ENCODE data around the gene IFNA6.

Gene IFNA6

DNA sequence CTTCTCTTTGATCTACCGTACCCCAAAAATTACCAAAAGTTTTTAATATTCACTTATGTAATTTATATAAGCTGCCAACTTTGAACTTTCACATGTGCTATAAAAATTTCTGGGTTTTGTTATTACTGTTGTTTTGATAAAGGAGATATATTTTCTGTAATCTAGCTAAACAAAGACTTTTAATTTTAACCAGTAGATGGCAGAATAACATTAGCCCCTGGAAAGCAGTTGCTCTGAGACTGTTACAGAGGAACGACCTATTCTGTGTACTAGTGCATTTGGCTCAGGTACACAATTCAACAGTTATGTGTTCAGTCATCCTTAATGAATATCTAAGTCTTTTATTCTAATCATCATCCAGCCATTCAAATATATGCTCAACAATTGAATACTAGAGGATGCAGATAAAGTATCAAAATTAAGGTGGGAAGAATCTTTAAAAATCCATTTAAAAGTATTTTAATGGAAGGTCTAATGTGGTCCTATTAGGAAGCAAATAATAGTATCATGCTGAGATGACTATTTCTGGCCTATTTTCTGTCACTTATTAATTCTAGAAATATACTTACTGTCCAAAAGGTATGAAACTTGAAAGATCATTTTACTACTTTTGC lies 24.1 kb downstream of the IFNA6 start:
- DNase-seq: no peak

- DNase-seq: no peak
These were observed 26.6 kb downstream of the IFNA6 start for GRCh38 chr9:21324047-21324446.

- no peak for DNase-seq
These were observed 27.7 kb downstream of the IFNA6 start for GRCh38 chr9:21322911-21323461.

DNA sequence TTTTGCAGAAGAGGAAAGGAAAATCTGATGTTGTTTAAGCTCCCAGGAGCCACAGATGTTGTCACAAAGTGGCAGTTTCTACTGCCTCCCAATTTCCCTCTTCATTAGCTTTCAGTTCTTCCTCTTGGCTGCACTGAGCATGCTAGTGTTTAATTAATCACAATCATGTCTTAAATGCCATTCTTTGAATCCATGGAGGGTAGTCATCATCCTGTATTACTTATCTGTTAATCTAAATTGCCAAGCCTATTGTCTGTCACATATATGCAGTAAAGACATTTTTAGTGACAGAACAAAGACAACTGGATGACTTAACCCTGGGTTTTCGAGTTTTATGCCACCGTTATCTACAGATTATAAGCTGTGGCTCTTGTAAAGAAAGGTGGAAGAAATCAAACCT lies 30.2 kb downstream of the IFNA6 start:
- DNase-seq: no peak

DNA sequence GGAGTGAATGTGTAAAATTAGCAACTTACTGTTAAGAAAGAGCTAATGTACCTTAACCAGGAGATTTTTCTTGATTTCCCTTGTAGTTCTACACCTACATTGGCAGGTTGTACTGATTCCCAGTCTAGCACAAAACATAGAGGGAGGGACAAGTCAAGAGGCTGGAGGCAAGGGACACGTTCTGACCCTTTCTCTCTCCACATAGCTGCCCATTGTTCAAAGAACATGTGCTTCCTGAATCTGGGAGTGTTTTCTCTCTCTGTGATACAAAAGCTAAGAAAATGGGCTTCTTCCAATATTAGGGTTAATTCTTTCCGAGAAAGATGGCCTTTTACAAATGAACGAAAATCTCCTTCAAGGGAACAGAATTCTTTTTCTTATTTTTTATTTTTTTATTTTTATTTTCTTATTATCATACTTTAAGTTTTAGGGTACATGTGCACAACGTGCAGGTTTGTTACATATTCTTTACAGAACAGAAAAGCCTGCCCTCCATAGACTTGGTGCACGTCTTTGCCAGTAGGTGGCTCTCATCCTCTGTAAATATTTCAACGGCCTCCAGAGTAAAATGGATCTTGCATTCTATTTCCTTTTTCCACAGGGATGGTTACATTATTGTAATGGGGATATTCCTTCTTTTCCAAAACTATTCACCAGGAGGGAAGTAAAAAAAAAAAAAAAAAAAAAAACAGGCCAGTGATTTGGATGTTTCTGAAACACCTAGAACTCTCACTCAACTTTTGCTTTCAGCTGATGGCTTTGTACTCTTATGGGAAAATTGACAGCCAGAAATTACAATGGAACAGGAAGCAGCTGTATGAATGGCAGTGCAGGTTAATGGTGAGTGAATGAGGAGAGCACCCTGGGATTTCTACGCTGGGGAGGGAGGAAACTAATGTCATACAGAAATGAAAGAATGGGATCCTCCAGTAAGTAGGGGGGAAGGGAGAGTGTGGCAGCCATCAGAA lies 32.4 kb downstream of the IFNA6 start:
- DNase-seq: peak in 1 of 2 experiments; percentile 9

GRCh38 chr9:21316860-21317259 lies 33.8 kb downstream of the IFNA6 start:
- DNase-seq: no peak

GRCh38 chr9:21316032-21316842 lies 34.5 kb downstream of the IFNA6 start:
- DNase-seq: no peak

- DNase-seq: no peak
These were observed 36.5 kb downstream of the IFNA6 start for GRCh38 chr9:21314152-21314551.

DNA sequence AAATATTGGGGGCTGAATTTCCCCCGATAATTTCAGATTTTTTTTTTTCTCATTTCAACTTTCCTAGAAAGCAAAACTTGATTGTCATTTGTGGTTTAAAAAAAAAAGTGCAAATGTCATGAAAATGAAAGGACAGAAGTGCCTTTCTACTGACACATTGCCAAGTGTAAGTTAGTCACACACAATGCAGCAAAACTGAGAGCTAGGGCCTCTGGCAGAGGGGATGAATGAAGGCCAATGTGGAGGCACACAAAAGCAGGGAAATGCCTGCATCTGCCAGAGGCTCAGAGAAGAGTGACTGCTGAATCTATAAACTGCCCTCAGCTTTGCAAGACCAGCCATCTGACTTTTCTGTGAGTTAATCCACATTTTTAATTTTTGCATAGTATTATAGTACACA lies 38.8 kb downstream of the IFNA6 start:
- no peak for DNase-seq

- DNase-seq: no peak
These were observed 45.5 kb downstream of the IFNA6 start, which contains the start of gene IFNA5 for GRCh38 chr9:21305213-21305612. TSS of gene IFNA5 (minus strand) at chr9:21305313. CDS start at chr9:21305256, 57 bp downstream.
